Stimulated activated CD8-positive, alpha-beta memory T cell treated with anti-CD3 and anti-CD28 coated beads, Interleukin-7, amount 100 ng/mL, for 24 hours (primary cell): ENCODE results near the gene FBXL7.

Experiments
- DNase-seq: peaks from one replicate; pipeline ENCODE4 v3.0.0-alpha.2; 2020; ENCODE audit warnings: low read depth

The FBXL7 gene

GRCh38 chr5:15499528-15500324 is at the start of gene FBXL7:
TSS of gene FBXL7 (plus strand) at chr5:15500180.
- no peak for DNase-seq

DNA sequence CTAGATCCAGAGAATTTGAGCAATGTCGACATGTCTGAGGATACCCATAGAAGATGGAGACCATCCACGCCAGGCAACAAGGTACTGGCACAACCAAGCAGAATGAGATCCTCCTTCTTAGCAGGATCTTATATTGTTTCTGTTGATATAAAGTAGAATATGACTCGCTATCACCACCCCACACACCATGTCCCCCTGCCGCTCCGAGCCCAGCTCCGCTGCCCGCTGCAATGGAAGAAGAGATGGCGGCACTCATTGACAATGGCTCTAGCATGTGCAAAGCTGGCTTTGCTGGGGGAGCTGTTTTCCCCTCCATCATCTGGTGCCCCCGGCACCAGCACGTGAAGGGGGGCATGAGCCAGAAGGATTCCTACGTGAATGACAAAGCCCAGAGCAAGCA is 49.5 kb upstream of the FBXL7 start:
- DNase-seq, result no peak

DNA sequence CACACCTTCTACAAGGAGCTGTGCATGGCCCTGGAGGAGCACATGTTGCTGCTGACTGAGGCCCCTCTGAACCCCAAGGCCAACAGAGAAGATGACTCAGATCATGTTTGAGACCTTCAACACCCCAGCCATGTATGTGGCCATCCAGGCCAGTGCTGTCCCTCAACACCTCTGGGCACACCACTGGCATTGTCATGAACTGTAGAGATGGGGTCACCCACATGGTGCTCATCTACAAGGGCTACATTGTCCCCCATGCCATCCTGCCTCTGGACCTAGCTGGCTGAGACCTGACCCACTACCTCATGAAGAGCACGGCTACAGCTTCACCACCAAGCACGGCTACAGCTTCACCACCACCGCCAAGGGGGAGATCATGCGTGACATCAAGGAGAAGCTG is 49.0 kb upstream of the FBXL7 start:
- DNase-seq, result no peak

DNA sequence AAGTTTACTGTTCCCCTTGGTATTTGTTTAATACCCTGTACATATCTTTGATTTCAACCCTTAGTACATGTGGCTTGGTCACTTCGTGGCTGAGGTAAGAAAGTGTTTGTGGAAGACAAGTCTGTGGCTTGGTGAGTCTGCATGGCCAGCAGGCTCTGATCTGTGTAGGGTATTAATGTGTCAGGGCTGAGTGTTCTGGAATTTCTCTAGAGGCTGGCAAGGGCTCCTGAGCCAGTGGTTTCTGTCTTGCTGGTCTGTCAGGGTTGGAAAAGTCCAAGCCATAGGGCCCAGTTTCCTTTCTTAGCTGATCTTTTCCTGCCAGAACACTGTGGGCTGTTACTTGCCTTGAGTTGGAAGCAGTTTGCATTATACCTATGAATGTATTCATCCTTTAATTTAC is 48.0 kb upstream of the FBXL7 start:
- no peak for DNase-seq

DNA sequence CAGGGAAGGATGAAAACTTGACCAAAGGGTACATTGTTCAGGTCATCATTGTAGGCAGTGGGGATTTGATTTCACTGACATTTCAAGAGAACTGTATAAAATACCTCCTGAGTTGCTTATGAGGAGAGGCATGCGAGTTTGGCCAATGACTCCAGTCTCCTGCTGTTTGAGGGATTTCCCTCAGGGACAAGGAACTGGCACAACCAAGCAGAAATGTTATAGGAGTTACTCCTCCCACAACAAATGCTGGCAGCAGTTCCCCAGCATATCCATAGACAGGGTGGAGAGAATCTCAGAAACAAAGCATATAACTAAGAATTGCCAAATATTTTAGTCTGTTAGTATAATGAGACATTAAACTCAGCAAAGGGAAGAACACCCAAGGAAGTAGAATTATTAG is 47.2 kb upstream of the FBXL7 start:
- DNase-seq, result no peak

GRCh38 chr5:15459200-15459599 is 40.8 kb upstream of the FBXL7 start:
- DNase-seq, result no peak

- no peak for DNase-seq
Measured at GRCh38 chr5:15463231-15463980, 36.6 kb upstream of the FBXL7 start.

DNA sequence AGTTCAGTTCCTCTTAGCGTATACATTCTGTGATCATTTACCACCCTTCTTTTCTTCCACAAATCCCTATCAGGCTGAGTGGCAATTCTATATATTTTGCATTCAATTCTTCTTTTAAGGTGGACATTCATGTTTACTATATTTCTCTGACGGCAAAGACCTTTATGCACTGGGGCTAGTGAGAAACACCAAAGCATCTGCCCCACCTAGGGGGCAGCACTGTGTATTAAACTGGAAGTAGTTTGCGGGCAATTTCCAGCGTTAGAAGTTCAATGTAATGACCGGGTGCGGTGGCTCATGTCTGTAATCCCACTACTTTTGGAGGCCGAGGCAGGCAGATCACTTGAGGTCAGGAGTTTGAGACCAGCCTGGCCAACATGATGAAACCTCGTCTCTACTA is 27.9 kb upstream of the FBXL7 start:
- no peak for DNase-seq

GRCh38 chr5:15474143-15474719 is 25.7 kb upstream of the FBXL7 start:
- no peak for DNase-seq

- no peak for DNase-seq
Measured at GRCh38 chr5:15475367-15475766, 24.6 kb upstream of the FBXL7 start.

GRCh38 chr5:15476977-15477376 is 23.0 kb upstream of the FBXL7 start:
- DNase-seq, result no peak

DNA sequence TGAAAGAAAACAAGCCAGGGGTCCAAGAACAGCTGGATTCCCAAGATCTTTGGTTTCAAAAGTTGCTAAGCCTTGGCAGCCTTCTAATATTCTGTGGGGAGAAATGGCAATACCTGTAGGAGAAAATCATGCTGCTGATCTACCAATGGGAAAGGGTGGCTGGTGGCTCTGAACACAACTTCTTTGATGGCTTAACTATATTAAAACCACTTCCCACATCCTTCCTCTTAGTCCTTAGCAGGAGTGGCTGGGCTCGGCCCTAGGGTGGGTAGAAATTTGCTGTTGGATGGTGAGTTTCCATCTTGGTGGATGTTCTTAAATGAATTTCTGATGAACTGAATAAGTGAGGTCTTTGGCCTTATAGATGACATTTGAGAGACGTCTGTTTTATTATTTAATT is 19.5 kb upstream of the FBXL7 start:
- DNase-seq, result no peak

DNA sequence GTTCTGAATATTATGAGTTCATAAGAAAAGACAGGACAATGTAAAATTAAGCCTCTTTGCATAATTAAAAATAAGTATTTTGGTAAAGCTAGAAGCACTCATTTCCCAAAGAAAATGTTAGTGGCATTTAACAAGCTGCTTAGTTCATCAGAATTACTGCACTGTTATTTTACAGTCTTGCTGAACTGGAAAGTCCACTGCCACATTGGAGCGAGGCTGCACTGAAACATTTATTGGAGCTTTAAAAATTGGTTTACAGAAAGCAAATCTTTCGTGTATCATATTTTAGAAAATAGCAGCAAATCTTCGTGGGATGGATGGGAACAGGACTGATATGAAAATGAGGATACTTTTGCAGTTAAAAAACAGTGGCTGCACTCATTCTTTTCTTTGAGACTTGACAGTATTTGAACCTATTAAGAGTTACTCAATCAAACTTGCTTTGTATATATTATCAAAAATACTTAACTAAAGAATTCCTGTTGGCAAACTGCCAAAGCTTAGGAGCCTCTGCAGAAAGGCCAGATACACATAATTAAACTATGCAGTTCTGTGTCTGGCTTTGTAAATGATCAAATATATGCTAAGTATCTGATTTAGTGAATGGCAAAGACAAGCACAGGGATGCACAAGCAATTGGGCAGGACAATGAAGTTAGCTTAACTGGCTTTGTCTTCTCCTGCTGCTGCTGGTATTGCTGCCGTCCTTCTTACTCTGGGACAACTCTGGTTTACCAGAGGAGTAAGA is 16.5 kb upstream of the FBXL7 start:
- no peak for DNase-seq

DNA sequence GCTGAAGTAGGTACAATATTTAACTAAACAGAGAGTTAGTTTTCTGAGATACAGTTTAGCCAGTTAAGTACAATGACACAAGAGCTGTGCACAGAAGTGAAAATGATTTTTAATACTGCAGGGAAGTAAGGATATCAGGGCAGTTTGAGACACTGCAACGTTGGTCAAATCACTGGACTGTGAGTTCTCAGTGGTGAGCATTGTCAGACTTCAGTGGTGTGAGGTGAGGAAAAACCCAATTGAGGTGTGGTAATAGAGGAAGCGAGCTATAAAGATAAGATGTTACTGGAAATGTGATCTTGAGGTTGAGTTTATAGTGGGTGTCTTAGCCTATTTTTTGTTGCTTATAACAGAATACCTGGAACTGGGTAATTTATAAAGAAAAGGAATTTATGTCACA is 12.8 kb upstream of the FBXL7 start:
- DNase-seq, result no peak

- no peak for DNase-seq
Measured at GRCh38 chr5:15489571-15490235, 10.3 kb upstream of the FBXL7 start.

DNA sequence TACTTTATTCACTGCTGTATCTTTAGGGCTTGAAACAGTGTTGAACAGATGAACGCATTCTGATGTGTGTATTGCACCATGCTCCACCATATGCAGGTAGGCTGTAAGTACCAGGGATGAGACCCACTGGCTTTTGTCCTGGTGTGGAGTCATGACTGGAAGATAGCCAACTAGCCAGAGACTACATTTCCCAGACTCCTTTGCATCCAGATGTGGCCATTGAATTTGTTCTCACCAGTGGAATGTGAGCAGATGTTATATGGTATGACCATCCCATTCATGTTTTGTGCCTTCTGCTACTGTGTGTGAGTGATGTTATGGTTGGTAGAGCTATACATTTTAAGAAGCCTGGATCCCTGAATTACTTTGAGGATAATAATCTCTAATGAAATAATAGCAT is 7.4 kb upstream of the FBXL7 start:
- no peak for DNase-seq

DNA sequence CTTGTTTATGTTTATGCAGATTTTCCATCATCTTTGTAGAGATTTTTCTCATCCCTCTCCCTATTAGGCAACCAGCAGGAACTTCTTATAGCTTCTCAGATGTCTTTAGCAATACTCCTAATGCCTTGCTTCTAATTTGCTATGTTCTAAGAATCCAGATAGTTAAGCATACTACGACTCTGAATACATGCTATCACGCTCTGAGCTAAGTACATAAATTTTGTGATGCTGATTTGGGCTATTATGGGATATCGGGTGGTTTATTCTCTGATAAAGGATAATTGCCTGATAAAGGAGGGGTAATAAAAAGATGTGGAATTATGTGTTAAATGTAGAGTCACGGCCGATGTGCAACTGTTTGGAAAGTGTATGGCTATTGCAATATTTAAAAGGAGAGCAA is 6.5 kb upstream of the FBXL7 start:
- DNase-seq, result no peak

DNA sequence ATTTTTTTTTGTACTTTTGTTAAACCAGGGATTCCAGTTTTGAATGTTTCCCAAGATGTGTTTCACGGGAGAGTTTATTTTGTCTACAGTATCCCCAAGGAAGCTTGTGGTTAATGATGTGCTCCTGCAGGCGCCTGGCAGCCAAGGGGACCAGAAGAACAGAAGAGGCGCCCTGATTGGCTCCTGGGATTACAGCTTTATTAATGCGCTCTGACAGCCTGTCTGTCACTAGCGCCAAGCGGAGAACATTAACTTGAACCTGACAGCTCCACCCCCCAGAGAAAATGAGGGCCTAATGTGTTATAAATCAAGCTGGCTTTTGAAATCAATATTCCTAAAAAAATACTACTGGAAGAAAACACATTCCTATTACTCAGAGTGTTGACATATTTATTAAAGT is 5.0 kb upstream of the FBXL7 start:
- no peak for DNase-seq

DNA sequence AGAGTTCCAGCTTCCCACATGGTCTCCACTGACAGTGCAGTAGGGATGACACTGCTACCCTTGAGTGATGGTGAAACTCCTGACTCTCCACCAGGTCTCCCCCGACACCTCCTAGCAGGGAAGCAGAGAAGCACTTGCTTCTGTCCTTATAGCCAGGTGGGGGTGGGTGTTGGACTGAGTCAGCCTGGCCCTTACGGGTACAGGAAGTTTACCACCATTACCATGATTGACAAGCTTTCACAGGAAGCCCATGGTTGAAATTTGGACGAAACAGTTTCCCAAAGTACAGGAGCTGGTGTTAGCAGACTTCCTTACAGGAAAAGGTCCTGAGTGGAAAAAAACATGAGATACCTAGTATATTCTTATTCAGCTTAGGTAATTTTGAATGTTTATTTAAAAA is 3.1 kb upstream of the FBXL7 start:
- no peak for DNase-seq

- DNase-seq, result no peak
Measured at GRCh38 chr5:15500325-15501001, 483 bp downstream of the FBXL7 start.

DNA sequence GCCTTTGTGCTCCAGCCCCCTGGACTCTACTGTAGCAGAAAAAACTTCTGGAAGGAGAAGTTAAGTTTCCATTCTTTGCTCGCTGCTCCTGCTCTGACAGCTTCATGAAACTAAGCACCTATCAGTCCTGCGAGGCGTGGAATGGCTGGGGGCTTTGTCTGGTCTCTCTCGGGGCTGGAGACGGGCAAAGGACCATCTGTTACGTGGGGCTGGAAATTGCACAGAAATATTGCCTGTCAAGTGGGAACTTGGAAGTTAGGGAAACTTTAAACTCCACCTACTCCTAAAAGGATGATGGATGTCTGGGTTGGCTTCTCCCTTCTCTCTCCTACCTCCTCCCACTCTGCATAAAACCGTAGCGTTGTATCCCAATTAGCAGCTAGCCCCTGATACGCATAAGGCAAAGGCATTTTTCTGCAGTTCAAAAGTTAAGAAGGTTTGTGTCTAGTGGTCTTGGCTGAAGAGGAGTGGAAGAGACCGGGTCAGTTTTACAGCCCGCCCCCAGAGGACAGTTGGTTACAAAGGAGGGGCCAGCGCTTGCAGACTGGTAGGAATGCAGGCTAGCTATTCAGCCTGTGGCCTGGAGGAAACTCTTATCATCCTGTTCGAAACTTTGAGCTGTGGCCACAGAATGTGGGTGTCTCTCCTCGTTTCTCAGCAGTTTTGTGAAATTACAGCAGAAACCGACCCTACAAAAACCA is 1.3 kb downstream of the FBXL7 start:
- DNase-seq, result no peak
